WTC11 (cell line): ENCODE measurements around the gene PPP6R1. TPM values are rescaled to one million over a fixed set of nuclear protein-coding genes. Genes with fewer than 3 reads are reported as not detected.

ENCODE experiments used
- ATAC-seq: fragments of 200-7000 bp; cut with Tn5 transposase; 2 replicates; pipeline ENCODE4 v1.10.0; 2021; ENCODE audit warnings: mild to moderate bottlenecking, moderate library complexity
- CTCF ChIA-PET: fragments of 300-600 bp; sonication (Branson Sonifier 250); formaldehyde crosslinking; loops from one replicate; lab custom pipeline; 2021; ENCODE audit warnings: antibody characterized with exemption; lab: Charles Lee
- POLR2A ChIA-PET: fragments of 350-600 bp; sonication (Branson Sonifier 250); formaldehyde crosslinking; loops from one replicate; lab custom pipeline; 2021; ENCODE audit warnings: antibody characterized with exemption; lab: Charles Lee
- DNase-seq: peaks from one replicate; pipeline ENCODE4 v3.0.0; 2021; ENCODE audit warnings: low spot score
- H3K27ac Mint-ChIP-seq: 2 replicates; pipeline ENCODE4 v1.8.0; 2021; ENCODE audit warnings: mixed read lengths
- H3K27me3 Mint-ChIP-seq: 2 replicates; pipeline ENCODE4 v1.8.0; 2021; ENCODE audit warnings: low read depth, mild to moderate bottlenecking, moderate library complexity, mixed read lengths
- H3K36me3 Mint-ChIP-seq: 2 replicates; pipeline ENCODE4 v1.8.0; 2021; ENCODE audit warnings: mixed read lengths
- H3K4me1 Mint-ChIP-seq: 2 replicates; pipeline ENCODE4 v1.8.0; 2022; ENCODE audit warnings: mixed read lengths
- H3K4me3 Mint-ChIP-seq: 2 replicates; pipeline ENCODE4 v1.8.0; 2021; ENCODE audit warnings: mild to moderate bottlenecking, moderate library complexity, mixed read lengths
- H3K9me3 Mint-ChIP-seq: 2 replicates; pipeline ENCODE4 v1.8.0; 2021; ENCODE audit warnings: mixed read lengths
- ARID4B ChIP-seq: sonication (generic); formaldehyde crosslinking; IDR thresholded peaks from 2 replicates; pipeline ENCODE4 v1.8.0; 2023; ENCODE audit warnings: missing genetic modification reagents, mild to moderate bottlenecking, borderline replicate concordance
- ATF2 ChIP-seq: sonication (generic); formaldehyde crosslinking; IDR thresholded peaks from 2 replicates; pipeline ENCODE4 v1.8.1; 2022; ENCODE audit warnings: low read depth, missing genetic modification reagents, borderline replicate concordance
- ATF3 ChIP-seq: sonication (generic); formaldehyde crosslinking; conservative IDR thresholded peaks from 2 replicates; pipeline ENCODE4 v1.8.1; 2022; ENCODE audit warnings: mild to moderate bottlenecking, missing genetic modification reagents
- CREM ChIP-seq: sonication (generic); formaldehyde crosslinking; IDR thresholded peaks from 2 replicates; pipeline ENCODE4 v1.8.1; 2022; ENCODE audit warnings: mild to moderate bottlenecking, missing genetic modification reagents, moderate library complexity
- ELF4 ChIP-seq: sonication (generic); formaldehyde crosslinking; IDR thresholded peaks from 2 replicates; pipeline ENCODE4 v1.8.1; 2022; ENCODE audit warnings: low read depth, mild to moderate bottlenecking, moderate library complexity, missing genetic modification reagents
- ERG ChIP-seq: fragments of 250-450 bp; sonication (Bioruptor Pico); IDR thresholded peaks from 2 replicates; pipeline ENCODE4 v1.8.0; 2021; ENCODE audit warnings: mild to moderate bottlenecking
- GRHL2 ChIP-seq: fragments of 250-450 bp; sonication (Bioruptor Pico); IDR thresholded peaks from 2 replicates; pipeline ENCODE4 v1.8.0; 2022; ENCODE audit warnings: mild to moderate bottlenecking, moderate library complexity; ENCODE audit not compliant: insufficient replicate concordance, severe bottlenecking
- MAX ChIP-seq: sonication (generic); formaldehyde crosslinking; IDR thresholded peaks from 2 replicates; pipeline ENCODE4 v1.8.0; 2022; ENCODE audit warnings: mild to moderate bottlenecking, missing genetic modification reagents
- NFE2L1 ChIP-seq: sonication (generic); formaldehyde crosslinking; IDR thresholded peaks from 2 replicates; pipeline ENCODE4 v1.8.1; 2023; ENCODE audit warnings: missing genetic modification reagents
- NR2C2 ChIP-seq: sonication (generic); formaldehyde crosslinking; IDR thresholded peaks from 2 replicates; pipeline ENCODE4 v1.8.0; 2022; ENCODE audit warnings: mild to moderate bottlenecking, missing genetic modification reagents
- RELA ChIP-seq: sonication (generic); formaldehyde crosslinking; IDR thresholded peaks from 2 replicates; pipeline ENCODE4 v1.8.1; 2022; ENCODE audit warnings: missing genetic modification reagents, mild to moderate bottlenecking, borderline replicate concordance
- SMAD3 ChIP-seq: sonication (generic); formaldehyde crosslinking; IDR thresholded peaks from 2 replicates; pipeline ENCODE4 v1.8.0; 2022; ENCODE audit warnings: missing genetic modification reagents, mild to moderate bottlenecking, borderline replicate concordance
- SP1 ChIP-seq: sonication (generic); formaldehyde crosslinking; conservative IDR thresholded peaks from 2 replicates; pipeline ENCODE4 v1.8.1; 2022; ENCODE audit warnings: missing genetic modification reagents
- TCF7 ChIP-seq: sonication (generic); formaldehyde crosslinking; IDR thresholded peaks from 2 replicates; pipeline ENCODE4 v1.8.0; 2022; ENCODE audit warnings: mild to moderate bottlenecking, low read depth, missing genetic modification reagents, moderate library complexity
- USF2 ChIP-seq: sonication (generic); formaldehyde crosslinking; IDR thresholded peaks from 2 replicates; pipeline ENCODE4 v1.8.1; 2023; ENCODE audit warnings: mild to moderate bottlenecking, missing genetic modification reagents, moderate library complexity
- ZBTB21 ChIP-seq: sonication (generic); formaldehyde crosslinking; IDR thresholded peaks from 2 replicates; pipeline ENCODE4 v1.8.1; 2023; ENCODE audit warnings: mild to moderate bottlenecking, missing genetic modification reagents, borderline replicate concordance
- ZNF121 ChIP-seq: sonication (generic); formaldehyde crosslinking; IDR thresholded peaks from 2 replicates; pipeline ENCODE4 v1.8.0; 2023; ENCODE audit warnings: missing genetic modification reagents
- ZNF219 ChIP-seq: sonication (generic); formaldehyde crosslinking; IDR thresholded peaks from 2 replicates; pipeline ENCODE4 v1.8.0; 2023; ENCODE audit warnings: missing genetic modification reagents, mild to moderate bottlenecking, borderline replicate concordance
- ZNF512 ChIP-seq: sonication (generic); formaldehyde crosslinking; IDR thresholded peaks from 2 replicates; pipeline ENCODE4 v1.8.1; 2022; ENCODE audit warnings: missing genetic modification reagents, borderline replicate concordance
- ZNF532 ChIP-seq: fragments of 250-450 bp; sonication (Bioruptor Pico); IDR thresholded peaks from 2 replicates; pipeline ENCODE4 v1.9.0; 2021; ENCODE audit warnings: mild to moderate bottlenecking, borderline replicate concordance
- total RNA-seq: library from RNA; stranded (reverse); gene quantifications from 3 replicates; pipeline ENCODE4 v1.2.3, GENCODE V29; 2021

Gene PPP6R1
- total RNA-seq, 1 experiment from 2014 or later: 91.8 TPM

GRCh38 chr19:55224038-55224665 lies 34.7 kb downstream of the PPP6R1 start (continued):
- TF ChIP-seq ZNF532: no peak
- TF ChIP-seq RELA: no peak
- TF ChIP-seq SMAD3: no peak
- TF ChIP-seq ERG (CRISPR knock-in tag): no peak
- no peak for TF ChIP-seq ATF3 (CRISPR knock-in tag)
- TF ChIP-seq NFE2L1: no peak
- TF ChIP-seq ATF2 (CRISPR knock-in tag): no peak
- no peak for TF ChIP-seq USF2 (CRISPR knock-in tag)
- no peak for TF ChIP-seq MAX (CRISPR knock-in tag)
- no peak for TF ChIP-seq GRHL2 (CRISPR knock-in tag)
- no peak for TF ChIP-seq ZNF121
- no peak for TF ChIP-seq ZNF512 (CRISPR knock-in tag)
- TF ChIP-seq ZNF219 (CRISPR knock-in tag): no peak

GRCh38 chr19:55223291-55224037 lies 35.4 kb downstream of the PPP6R1 start:
- DNase-seq (no peak), ATAC-seq (peak; percentile 22; the same call in 1 of the 2 replicates)
- POLR2A ChIA-PET: no interaction called here
- H3K27me3 Mint-ChIP-seq: no peaks in the 10 kb centered on the region; the same call in 1 of the 2 replicates
- H3K4me3 Mint-ChIP-seq: no peak overlapping the region
- peaks cover 4% of the 10 kb centered on the region; the same call in 1 of the 2 replicates for H3K4me1 Mint-ChIP-seq
- H3K36me3 Mint-ChIP-seq: peaks cover 4% of the 10 kb centered on the region; the same call in 1 of the 2 replicates
- H3K27ac Mint-ChIP-seq: no peak overlapping the region
- H3K9me3 Mint-ChIP-seq: peaks cover 11% of the 10 kb centered on the region
- TF ChIP-seq ELF4 (CRISPR knock-in tag) (no peak), CREM (CRISPR knock-in tag) (no peak), NR2C2 (CRISPR knock-in tag) (no peak), TCF7 (CRISPR knock-in tag) (no peak), SP1 (CRISPR knock-in tag) (no peak), ZBTB21 (no peak), GRHL2 (CRISPR knock-in tag) (no peak), ARID4B (CRISPR knock-in tag) (no peak)
- TF ChIP-seq, all 79 proteins: peak for 0
- CTCF ChIA-PET: no interaction called here
